H1 (cell line): ENCODE measurements around the gene C2orf72. TPM values are rescaled to one million over a fixed set of nuclear protein-coding genes. Genes with fewer than 3 reads are reported as not detected.

Source experiments
- CTCF ChIA-PET: fragments of 300-600 bp; sonication (Branson Sonifier 250); formaldehyde crosslinking; loops from one replicate; lab custom pipeline; 2021; ENCODE audit not compliant: partially characterized antibody; lab: Charles Lee
- POLR2A ChIA-PET: fragments of 300-600 bp; sonication (Branson Sonifier 250); formaldehyde crosslinking; loops from one replicate; lab custom pipeline; 2021; ENCODE audit warnings: inconsistent platforms; ENCODE audit not compliant: partially characterized antibody; lab: Charles Lee
- DNase-seq, 2 experiments: peaks; one replicate each; pipeline versions ENCODE4 v3.0.0 to v3.0.0-alpha.2; 2010 to 2022; ENCODE audit warnings: low spot score in 2 of 2, low read depth in 1 of 2, mixed read lengths in 1 of 2
- FAIRE-seq: peaks from 2 replicates; lab custom pipeline; 2011; peaks lifted over from hg19 to GRCh38; lab: Jason Lieb, UNC
- H2AFZ ChIP-seq: 2 replicates; pipeline ENCODE4 v1.8.1; 2012; ENCODE audit warnings: low read length, inconsistent platforms
- H2AK5ac ChIP-seq: 2 replicates; pipeline ENCODE4 v1.6.1; 2013; ENCODE audit warnings: low read depth, low read length
- H2BK120ac ChIP-seq: replicated peaks from 2 replicates; pipeline ENCODE3; 2013; ENCODE audit warnings: low read depth, low read length, inconsistent platforms
- H2BK12ac ChIP-seq: 2 replicates; pipeline ENCODE4 v1.6.1; 2013; ENCODE audit warnings: low read depth, low read length
- H2BK15ac ChIP-seq: 2 replicates; pipeline ENCODE4 v1.6.1; 2013; ENCODE audit warnings: low read length
- H2BK20ac ChIP-seq: 2 replicates; pipeline ENCODE4 v1.6.1; 2013; ENCODE audit warnings: low read length
- H2BK5ac ChIP-seq: 2 replicates; pipeline ENCODE4 v1.6.1; 2013; ENCODE audit warnings: low read depth, low read length
- H3K14ac ChIP-seq: 2 replicates; pipeline ENCODE4 v1.6.1; 2013; ENCODE audit warnings: inconsistent platforms; ENCODE audit not compliant: insufficient read length
- H3K18ac ChIP-seq: 2 replicates; pipeline ENCODE4 v1.6.1; 2013; ENCODE audit warnings: low read length; ENCODE audit errors: extremely low read depth
- H3K23ac ChIP-seq: 2 replicates; pipeline ENCODE4 v1.6.1; 2013; ENCODE audit warnings: inconsistent platforms; ENCODE audit not compliant: insufficient read length
- H3K23me2 ChIP-seq: 2 replicates; pipeline ENCODE4 v1.6.1; 2013; ENCODE audit warnings: low read depth, low read length
- H3K27ac ChIP-seq: 2 replicates; pipeline ENCODE4 v1.6.1; 2011; ENCODE audit warnings: low read depth, low read length, inconsistent platforms
- H3K27me3 ChIP-seq, 4 experiments: replicated peaks in 1 of 4; 1 replicate in 1 of 4; 2 replicates in 3 of 4; pipeline versions ENCODE4 v1.6.1 to v1.8.1; 2011 to 2013; ENCODE audit warnings: low read length in 3 of 4, mild to moderate bottlenecking in 3 of 4, inconsistent platforms in 2 of 4, mixed read lengths in 2 of 4, moderate library complexity in 1 of 4; ENCODE audit not compliant: control insufficient read depth in 3 of 4, insufficient read depth in 3 of 4; ENCODE audit errors: extremely low read depth in 1 of 4
- H3K36me3 ChIP-seq, 4 experiments: 2 replicates each; pipeline versions ENCODE4 v1.6.1 to v1.8.1; 2011 to 2013; ENCODE audit warnings: mild to moderate bottlenecking in 4 of 4, low read length in 3 of 4, moderate library complexity in 2 of 4, control low read depth in 1 of 4, inconsistent platforms in 1 of 4; ENCODE audit not compliant: insufficient read depth in 4 of 4, control insufficient read depth in 2 of 4
- H3K4ac ChIP-seq: replicated peaks from 2 replicates; pipeline ENCODE3; 2013; ENCODE audit warnings: low read length, low read depth, mixed read lengths, inconsistent platforms; ENCODE audit not compliant: insufficient read length
- H3K4me1 ChIP-seq, 4 experiments: replicated peaks in 1 of 4; 1 replicate in 1 of 4; 2 replicates in 3 of 4; pipeline versions ENCODE4 v1.6.1 to v1.8.1; 2011 to 2013; ENCODE audit warnings: low read length in 3 of 4, inconsistent platforms in 2 of 4, mixed read lengths in 1 of 4; ENCODE audit not compliant: insufficient read depth in 4 of 4, control insufficient read depth in 3 of 4
- H3K4me2 ChIP-seq, 2 experiments: 2 replicates each; pipeline versions ENCODE4 v1.6.1 to v1.8.1; 2011 to 2013; ENCODE audit warnings: low read depth in 2 of 2, low read length in 2 of 2, control low read depth in 1 of 2, inconsistent platforms in 1 of 2, mild to moderate bottlenecking in 1 of 2; ENCODE audit not compliant: insufficient read depth in 1 of 2
- H3K4me3 ChIP-seq, 4 experiments: fragments of 200-600, 300-600 bp in 1 of 4; sonication (generic), shearing (Covaris generic), sonication (Bioruptor Twin) in 1 of 4; 2 replicates each; pipeline versions ENCODE4 v1.5.1 to v1.8.1; 2011 to 2016; ENCODE audit warnings: low read length in 4 of 4, low read depth in 3 of 4, control low read depth in 2 of 4, inconsistent platforms in 2 of 4, mild to moderate bottlenecking in 2 of 4, mixed read lengths in 1 of 4, moderate library complexity in 1 of 4; ENCODE audit not compliant: insufficient read depth in 2 of 4; ENCODE audit errors: extremely low read depth in 1 of 4
- H3K56ac ChIP-seq: replicated peaks from 2 replicates; pipeline ENCODE3; 2013; ENCODE audit warnings: low read depth, mild to moderate bottlenecking, mixed read lengths, low read length, inconsistent platforms; ENCODE audit not compliant: insufficient read length
- H3K79me1 ChIP-seq: 2 replicates; pipeline ENCODE4 v1.6.1; 2013; ENCODE audit warnings: low read depth, low read length, control low read depth
- H3K79me2 ChIP-seq, 2 experiments: 2 replicates each; pipeline versions ENCODE4 v1.6.1 to v1.8.1; 2012 to 2013; ENCODE audit warnings: low read length in 2 of 2, mild to moderate bottlenecking in 2 of 2, inconsistent platforms in 1 of 2; ENCODE audit not compliant: insufficient read depth in 2 of 2, control insufficient read depth in 1 of 2
- H3K9ac ChIP-seq, 4 experiments: replicated peaks in 1 of 4; 1 replicate in 1 of 4; 2 replicates in 3 of 4; pipeline versions ENCODE4 v1.6.1 to v1.8.1; 2011 to 2013; ENCODE audit warnings: low read depth in 3 of 4, low read length in 3 of 4, control low read depth in 2 of 4, mild to moderate bottlenecking in 2 of 4, moderate library complexity in 2 of 4, inconsistent platforms in 1 of 4; ENCODE audit errors: extremely low read depth in 1 of 4
- H3K9me3 ChIP-seq, 2 experiments: 2 replicates each; pipeline versions ENCODE4 v1.6.1 to v1.8.1; 2012 to 2013; ENCODE audit warnings: mild to moderate bottlenecking in 2 of 2, moderate library complexity in 2 of 2, control low read depth in 1 of 2, inconsistent platforms in 1 of 2, low read depth in 1 of 2, low read length in 1 of 2, mixed read lengths in 1 of 2; ENCODE audit not compliant: insufficient read depth in 2 of 2
- H4K20me1 ChIP-seq, 2 experiments: replicated peaks in 1 of 2; 2 replicates each; pipeline versions ENCODE3 to v1.8.1; 2011 to 2013; ENCODE audit warnings: inconsistent platforms in 2 of 2, low read length in 2 of 2, mild to moderate bottlenecking in 1 of 2; ENCODE audit not compliant: insufficient read depth in 2 of 2, control insufficient read depth in 1 of 2
- H4K5ac ChIP-seq: 2 replicates; pipeline ENCODE4 v1.6.1; 2013; ENCODE audit warnings: low read length, low read depth, mixed read lengths, inconsistent platforms; ENCODE audit not compliant: insufficient read length
- H4K8ac ChIP-seq: 2 replicates; pipeline ENCODE4 v1.8.0; 2013; ENCODE audit warnings: mild to moderate bottlenecking, moderate library complexity, low read length, inconsistent platforms; ENCODE audit not compliant: insufficient read depth; ENCODE audit errors: extremely low read depth
- H4K91ac ChIP-seq: replicated peaks from 2 replicates; pipeline ENCODE3; 2013; ENCODE audit warnings: low read length, mixed read lengths, inconsistent platforms; ENCODE audit not compliant: insufficient read length
- ASH2L ChIP-seq: fragments of 200-600, 300-600 bp; sonication (generic); IDR thresholded peaks from one replicate; pipeline ENCODE4 v1.7.1; 2017; ENCODE audit warnings: low read length
- JUN ChIP-seq: IDR thresholded peaks from 2 replicates; pipeline ENCODE4 v1.6.1; 2011; ENCODE audit warnings: low read depth, mild to moderate bottlenecking, improper control_type of control experiment, low read length
- WGBS, 2 experiments: shearing (Covaris generic) in 1 of 2; methylation state at CpG; one replicate each; pipeline versions ENCODE4 v1.1.6 to v1.1.7; 2013 to 2015; ENCODE audit warnings: low lambda C conversion rate in 2 of 2, mixed read lengths in 2 of 2, inconsistent platforms in 1 of 2, low coverage in 1 of 2, missing lambda C conversion rate in 1 of 2; ENCODE audit not compliant: insufficient replicate concordance in 2 of 2, insufficient coverage in 1 of 2, insufficient read length in 1 of 2; ENCODE audit errors: extremely low coverage in 1 of 2, missing lambda C conversion rate in 1 of 2; 5-methylcytosine and 5-hydroxymethylcytosine counted together
- polyA plus RNA-seq, 7 experiments: library from polyadenylated mRNA; depleted of rRNA in 3 of 7; stranded (reverse) in 5 of 7; unstranded in 2 of 7; fragments of >200 nt in 5 of 7; fragments of 200-250 nt in 2 of 7; gene quantifications; 1 replicate in 5 of 7; 2 replicates in 1 of 7; 4 replicates in 1 of 7; pipeline versions ENCODE4 v1.2.1 to v1.2.3, GENCODE V29; 2011 to 2013; ENCODE audit warnings: missing spikeins in 2 of 7, mixed read lengths in 2 of 7
- total RNA-seq: library from RNA; stranded (reverse); fragmentation: NEBNext Ultra II Directional; extraction: Animal tissue kit (Norgen Biotek cat#: 25700); gene quantifications from 2 replicates; pipeline ENCODE4 v1.2.1, GENCODE V29; 2021

The C2orf72 gene
- total and polyA plus RNA-seq, 2 of the 8 experiments (the other 6 are each of a cell fraction or from before 2014, with no cell fraction given), result 1.1 to 1.7 TPM

DNA sequence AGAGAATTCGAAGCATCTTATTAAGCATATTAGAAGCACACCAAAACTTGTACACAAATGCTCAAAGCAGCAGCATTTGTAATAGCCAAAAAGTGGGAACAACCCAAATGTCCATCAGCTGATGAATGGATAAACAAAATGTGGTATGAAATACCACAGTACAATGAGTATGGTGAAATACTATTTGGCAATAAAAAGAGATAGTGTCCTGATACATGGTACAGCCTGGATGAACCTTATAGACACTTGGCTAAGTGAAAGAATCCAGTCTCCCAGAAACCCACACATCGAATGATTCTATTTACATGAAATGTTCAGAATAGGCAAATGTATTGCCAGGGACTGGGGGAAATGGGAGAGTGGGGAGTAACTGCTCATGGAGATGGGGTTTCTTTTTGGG is 38.4 kb upstream of the C2orf72 start:
- Histone ChIP-seq H3K4me1 (no peaks in the 10 kb centered on the region; a peak in 2 of 7 replicates), H2AK5ac (no peak overlapping the region), H3K4ac (no peak overlapping the region), H3K23me2 (no peaks in the 10 kb centered on the region), H3K9ac (no peak overlapping the region), H2BK120ac (no peak overlapping the region), H3K36me3 (no peaks in the 10 kb centered on the region), H3K4me3 (no peak overlapping the region), H3K27me3 (peaks cover 0 to 6% (median 3%) of the 10 kb centered on the region in 4 experiments; a peak in 3 of 7 replicates), H3K79me2 (no peaks in the 10 kb centered on the region), H3K23ac (no peak overlapping the region), H3K79me1 (no peaks in the 10 kb centered on the region), H2BK12ac (no peak overlapping the region), H3K18ac (no peak overlapping the region), H3K56ac (no peak overlapping the region), H3K4me2 (no peak overlapping the region), H4K20me1 (no peaks in the 10 kb centered on the region), H2BK5ac (no peak overlapping the region), H2BK15ac (no peak overlapping the region), H4K8ac (no peak overlapping the region), H2AFZ (no peak overlapping the region), H3K14ac (no peak overlapping the region), H3K9me3 (no peaks in the 10 kb centered on the region), H2BK20ac (no peak overlapping the region), H4K5ac (no peak overlapping the region), H4K91ac (no peak overlapping the region), H3K27ac (no peak overlapping the region)
- FAIRE-seq (no peak), DNase-seq (no peak)
- WGBS, 2 experiments, result 77% methylated on average over 2 of the region's 2 CpGs; no CpG with 5 or more reads in 1 of the 2 experiments
- ChIA-PET CTCF (interaction anchor here (0.9 to 2.3 kb wide), 5 partner anchors 11 to 92 kb away, joined by 4 to 15 read pairs (median 7); no protein-coding TSS in a partner anchor), POLR2A (no interaction called here)
- no peak for TF ChIP-seq JUN
- no peak for TF ChIP-seq ASH2L
